GM23338 (cell line): Measurements from ENCODE around the gene EIF4E2.

ENCODE experiments used
- CREB1 ChIP-seq: fragments of 250-450 bp; sonication (Bioruptor Pico); IDR thresholded peaks from 2 replicates; pipeline ENCODE4 v1.5.0; 2020; ENCODE audit warnings: low read depth, mild to moderate bottlenecking, moderate library complexity
- CTCF ChIP-seq, 2 experiments: fragments of 200-600 bp in 1 of 2; sonication (generic) in 1 of 2; conservative IDR thresholded peaks; 2 replicates each; pipeline versions ENCODE4 v1.5.1 to v1.6.1; 2016 to 2017; ENCODE audit warnings: antibody characterized with exemption in 2 of 2, low read depth in 2 of 2, mild to moderate bottlenecking in 2 of 2, moderate library complexity in 1 of 2
- EZH2 ChIP-seq: fragments of 200-600 bp; sonication (generic); IDR thresholded peaks from one replicate; pipeline ENCODE4 v1.8.0; 2017; ENCODE audit warnings: antibody characterized with exemption, mild to moderate bottlenecking, low read depth; ENCODE audit not compliant: unreplicated experiment
- EZH2phosphoT487 ChIP-seq: fragments of 200-600 bp; sonication (generic); IDR thresholded peaks from one replicate; pipeline ENCODE4 v1.8.1; 2018; ENCODE audit warnings: antibody characterized with exemption; ENCODE audit not compliant: unreplicated experiment
- JUNB ChIP-seq: IDR thresholded peaks from one replicate; pipeline ENCODE4 v1.6.1; 2016; ENCODE audit warnings: antibody characterized with exemption; ENCODE audit not compliant: unreplicated experiment
- NANOG ChIP-seq: IDR thresholded peaks from 2 replicates; pipeline ENCODE4 v1.6.1; 2016; ENCODE audit warnings: antibody characterized with exemption, borderline replicate concordance
- POLR2AphosphoS5 ChIP-seq: IDR thresholded peaks from 2 replicates; pipeline ENCODE4 v1.6.1; 2016; ENCODE audit warnings: antibody characterized with exemption, low read depth
- REST ChIP-seq: IDR thresholded peaks from one replicate; pipeline ENCODE4 v1.6.1; 2018; ENCODE audit warnings: antibody characterized with exemption; ENCODE audit not compliant: unreplicated experiment
- ZNF114 ChIP-seq: fragments of 250-450 bp; sonication (Bioruptor Pico); IDR thresholded peaks from 2 replicates; pipeline ENCODE4 v1.5.0; 2020; ENCODE audit warnings: mild to moderate bottlenecking, moderate library complexity
- ZNF331 ChIP-seq: fragments of 250-450 bp; sonication (Bioruptor Pico); IDR thresholded peaks from 2 replicates; pipeline ENCODE4 v1.5.0; 2020; ENCODE audit warnings: low read depth, mild to moderate bottlenecking, moderate library complexity
- TF ChIP-seq, protein P1 (sequence below): IDR thresholded peaks from 2 replicates; pipeline ENCODE4 v1.6.1; 2016; ENCODE audit warnings: antibody characterized with exemption

GRCh38 chr2:232547991-232548390 is 2.5 kb upstream of the EIF4E2 start:
- TF ChIP-seq POLR2AphosphoS5 (no peak), CTCF (conservative IDR thresholded peaks at IDR 0.05; ENCODE audit: low read depth in 2 of 2) (no peak), EZH2 (no peak), REST (no peak), JUNB (no peak), EZH2phosphoT487 (no peak), ZNF331 (no peak), CREB1 (no peak), ZNF114 (CRISPR knock-in tag) (no peak), NANOG (no peak)
- TF ChIP-seq, protein P1, sequence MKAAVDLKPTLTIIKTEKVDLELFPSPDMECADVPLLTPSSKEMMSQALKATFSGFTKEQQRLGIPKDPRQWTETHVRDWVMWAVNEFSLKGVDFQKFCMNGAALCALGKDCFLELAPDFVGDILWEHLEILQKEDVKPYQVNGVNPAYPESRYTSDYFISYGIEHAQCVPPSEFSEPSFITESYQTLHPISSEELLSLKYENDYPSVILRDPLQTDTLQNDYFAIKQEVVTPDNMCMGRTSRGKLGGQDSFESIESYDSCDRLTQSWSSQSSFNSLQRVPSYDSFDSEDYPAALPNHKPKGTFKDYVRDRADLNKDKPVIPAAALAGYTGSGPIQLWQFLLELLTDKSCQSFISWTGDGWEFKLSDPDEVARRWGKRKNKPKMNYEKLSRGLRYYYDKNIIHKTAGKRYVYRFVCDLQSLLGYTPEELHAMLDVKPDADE: no peak
